ENCODE data around the gene FPR2. TPM values are rescaled to one million over a fixed set of nuclear protein-coding genes. Genes with fewer than 3 reads are reported as not detected.

FPR2 gene
- total and polyA plus RNA-seq, 9 of the 15 experiments (the other 6 are each of a cell fraction or from before 2014, with no cell fraction given): 0.03 to 0.15 (median 0.07) TPM; not detected in 6

GRCh38 chr19:51786646-51787494 is 25.9 kb downstream of the FPR2 start (continued):
- peak; percentile 98 for TF ChIP-seq CREB3 (tag; conservative IDR thresholded peaks at IDR 0.05; ENCODE audit: low read depth)
- TF ChIP-seq RUNX1 (IDR thresholded peaks at IDR 0.05; ENCODE audit: low read depth): no peak
- peak; percentile 99 for TF ChIP-seq ZNF584 (CRISPR knock-in tag; IDR thresholded peaks at IDR 0.05; ENCODE audit: low read depth)
- no peak for TF ChIP-seq YBX1 (IDR thresholded peaks at IDR 0.05)
- no peak for TF ChIP-seq CREBBP (IDR thresholded peaks at IDR 0.05; ENCODE audit: low read depth, low read length)
- TF ChIP-seq SIN3A (IDR thresholded peaks at IDR 0.05; ENCODE audit: borderline replicate concordance in 2 of 2, control insufficient read depth in 1 of 2, low read depth in 2 of 2, low read length in 2 of 2): no peak
- peak; percentile 98 for TF ChIP-seq MEF2D (tag; conservative IDR thresholded peaks at IDR 0.05; ENCODE audit: low read depth)
- TF ChIP-seq ZNF175 (CRISPR knock-in tag; IDR thresholded peaks at IDR 0.05; ENCODE audit: low read depth): peak; percentile 99
- 0 out of 2 replicates have a peak, but pooled peaks have one; percentile 72 for TF ChIP-seq ZNF444 (CRISPR knock-in tag; IDR thresholded peaks at IDR 0.05)
- TF ChIP-seq SMAD4 (CRISPR knock-in tag; conservative IDR thresholded peaks at IDR 0.05): peak; percentile 99
- TF ChIP-seq ZNF592 (IDR thresholded peaks at IDR 0.05): peak; percentile 99
- TF ChIP-seq ZNF24 (IDR thresholded peaks at IDR 0.05): no peak
- no peak for TF ChIP-seq ZNF695 (CRISPR knock-in tag; IDR thresholded peaks at IDR 0.05)
- no peak for TF ChIP-seq NCOA2 (IDR thresholded peaks at IDR 0.05; ENCODE audit: partially characterized antibody in 2 of 2)
- TF ChIP-seq PURB (CRISPR knock-in tag; IDR thresholded peaks at IDR 0.05; ENCODE audit: low read depth): no peak
- no peak for TF ChIP-seq CBX3 (IDR thresholded peaks at IDR 0.05; ENCODE audit: borderline replicate concordance in 1 of 2, low read length in 2 of 2)
- TF ChIP-seq ZNF431 (CRISPR knock-in tag; IDR thresholded peaks at IDR 0.05): no peak
- no peak for TF ChIP-seq MAFF (IDR thresholded peaks at IDR 0.05; ENCODE audit: low read length)
- no peak for TF ChIP-seq ZFP91 (CRISPR knock-in tag; IDR thresholded peaks at IDR 0.05)
- TF ChIP-seq SUPT5H (IDR thresholded peaks at IDR 0.05): no peak
- no peak for TF ChIP-seq CREB1 (IDR thresholded peaks at IDR 0.05)
- no peak for TF ChIP-seq CREB1 (CRISPR knock-in tag; IDR thresholded peaks at IDR 0.05)

All from K562 (cell line).